GM23338 (cell line): ENCODE measurements around the gene KRTCAP3. TPM values are rescaled to one million over a fixed set of nuclear protein-coding genes. Genes with fewer than 3 reads are reported as not detected.

ENCODE experiments used
- ATAC-seq: fragments of 200-7000 bp; cut with Tn5 transposase; 3 replicates; pipeline ENCODE4 v1.9.1; 2020
- DNase-seq: peaks from one replicate; pipeline ENCODE4 v3.0.0-alpha.2; 2015; ENCODE audit warnings: low spot score
- H2AFZ ChIP-seq: fragments of 200-600 bp; sonication (generic); 2 replicates; pipeline ENCODE4 v1.8.0; 2016; ENCODE audit warnings: antibody characterized with exemption, mild to moderate bottlenecking, moderate library complexity
- H3F3A ChIP-seq: fragments of 200-600 bp; sonication (generic); replicated peaks from 2 replicates; pipeline ENCODE4 v1.8.0; 2017; ENCODE audit warnings: antibody characterized with exemption, mixed run types, low read depth
- H3K27ac ChIP-seq: fragments of 200-600 bp; sonication (generic); 2 replicates; pipeline ENCODE4 v1.6.1; 2016; ENCODE audit warnings: low read depth
- H3K27me3 ChIP-seq: fragments of 200-600 bp; sonication (generic); 2 replicates; pipeline ENCODE4 v1.8.0; 2016; ENCODE audit warnings: mild to moderate bottlenecking, mixed run types, moderate library complexity; ENCODE audit not compliant: insufficient read depth
- H3K36me3 ChIP-seq: fragments of 200-600 bp; sonication (generic); 2 replicates; pipeline ENCODE4 v1.8.0; 2016; ENCODE audit warnings: mild to moderate bottlenecking; ENCODE audit not compliant: insufficient read depth
- H3K4me1 ChIP-seq: fragments of 200-600 bp; sonication (generic); 2 replicates; pipeline ENCODE4 v1.8.0; 2016; ENCODE audit warnings: mild to moderate bottlenecking, moderate library complexity; ENCODE audit not compliant: insufficient read depth
- H3K4me2 ChIP-seq: fragments of 200-600 bp; sonication (generic); 2 replicates; pipeline ENCODE4 v1.7.1; 2017; ENCODE audit warnings: mixed run types
- H3K4me3 ChIP-seq: fragments of 200-600 bp; sonication (generic); 2 replicates; pipeline ENCODE4 v1.6.1; 2016; ENCODE audit warnings: mixed run types
- H3K79me2 ChIP-seq: fragments of 200-600 bp; sonication (generic); replicated peaks from 2 replicates; pipeline ENCODE4 v1.8.0; 2017; ENCODE audit warnings: mild to moderate bottlenecking; ENCODE audit not compliant: insufficient read depth
- H3K9me2 ChIP-seq: fragments of 200-600 bp; sonication (generic); 2 replicates; pipeline ENCODE4 v1.8.0; 2017; ENCODE audit not compliant: insufficient read depth
- H4K20me1 ChIP-seq: fragments of 200-600 bp; sonication (generic); replicated peaks from 2 replicates; pipeline ENCODE4 v1.8.0; 2017; ENCODE audit warnings: mild to moderate bottlenecking; ENCODE audit not compliant: insufficient read depth
- H3K27ac Mint-ChIP-seq: 2 replicates; pipeline ENCODE4 v1.8.0; 2020; ENCODE audit warnings: inconsistent platforms, mild to moderate bottlenecking, moderate library complexity, mixed read lengths
- H3K27me3 Mint-ChIP-seq: 3 replicates; pipeline ENCODE4 v1.8.0; 2022; ENCODE audit warnings: low read depth, mild to moderate bottlenecking, moderate library complexity, mixed read lengths, inconsistent platforms; ENCODE audit not compliant: insufficient read depth, poor library complexity
- H3K36me3 Mint-ChIP-seq: 3 replicates; pipeline ENCODE4 v1.8.0; 2021; ENCODE audit warnings: low read depth, mild to moderate bottlenecking, inconsistent platforms, moderate library complexity, mixed read lengths
- H3K4me1 Mint-ChIP-seq: 3 replicates; pipeline ENCODE4 v1.8.0; 2020; ENCODE audit warnings: mild to moderate bottlenecking, inconsistent platforms, mixed read lengths
- H3K4me3 Mint-ChIP-seq: 3 replicates; pipeline ENCODE4 v1.8.0; 2021; ENCODE audit warnings: moderate library complexity, mild to moderate bottlenecking, inconsistent platforms, mixed read lengths
- H3K9me3 Mint-ChIP-seq: 3 replicates; pipeline ENCODE4 v1.8.0; 2020; ENCODE audit warnings: moderate library complexity, mild to moderate bottlenecking, inconsistent platforms, mixed read lengths
- EZH2 ChIP-seq: fragments of 200-600 bp; sonication (generic); IDR thresholded peaks from one replicate; pipeline ENCODE4 v1.8.0; 2017; ENCODE audit warnings: antibody characterized with exemption, mild to moderate bottlenecking, low read depth; ENCODE audit not compliant: unreplicated experiment
- EZH2phosphoT487 ChIP-seq: fragments of 200-600 bp; sonication (generic); IDR thresholded peaks from one replicate; pipeline ENCODE4 v1.8.1; 2018; ENCODE audit warnings: antibody characterized with exemption; ENCODE audit not compliant: unreplicated experiment
- STAT1 ChIP-seq: IDR thresholded peaks from one replicate; pipeline ENCODE4 v1.6.1; 2016; ENCODE audit warnings: antibody characterized with exemption; ENCODE audit not compliant: unreplicated experiment
- ZNF331 ChIP-seq: fragments of 250-450 bp; sonication (Bioruptor Pico); IDR thresholded peaks from 2 replicates; pipeline ENCODE4 v1.5.0; 2020; ENCODE audit warnings: low read depth, mild to moderate bottlenecking, moderate library complexity
- polyA plus RNA-seq: library from polyadenylated mRNA; unstranded; fragments of >200 nt; fragmentation: Nextera tagmentation; extraction: Ambion mirVana; gene quantifications from 2 replicates; pipeline ENCODE4 v1.2.1, GENCODE V29; 2016
- total RNA-seq: library from RNA; depleted of rRNA; stranded (reverse); fragments of >200 nt; shearing (Covaris generic); gene quantifications from 2 replicates; pipeline ENCODE4 v1.2.3, GENCODE V29; 2014
- TF ChIP-seq, protein P1 (sequence below): IDR thresholded peaks from one replicate; pipeline ENCODE4 v1.6.1; 2018; ENCODE audit warnings: antibody characterized with exemption; ENCODE audit not compliant: unreplicated experiment
- TF ChIP-seq, protein P2 (sequence below): IDR thresholded peaks from 2 replicates; pipeline ENCODE4 v1.6.1; 2016; ENCODE audit warnings: antibody characterized with exemption
- TF ChIP-seq, protein P3 (sequence below), 2 experiments: fragments of 200-600 bp in 1 of 2; sonication (generic) in 1 of 2; conservative IDR thresholded peaks; 2 replicates each; pipeline versions ENCODE4 v1.5.1 to v1.6.1; 2016 to 2017; ENCODE audit warnings: antibody characterized with exemption in 2 of 2, low read depth in 2 of 2, mild to moderate bottlenecking in 2 of 2, moderate library complexity in 1 of 2
- TF ChIP-seq, protein P4 (sequence below): fragments of 250-450 bp; sonication (Bioruptor Pico); IDR thresholded peaks from 2 replicates; pipeline ENCODE4 v1.5.0; 2020; ENCODE audit warnings: mild to moderate bottlenecking, moderate library complexity

KRTCAP3 gene
- total and polyA plus RNA-seq, 2 experiments from 2014 or later, result 15.8 to 52.4 TPM

DNA sequence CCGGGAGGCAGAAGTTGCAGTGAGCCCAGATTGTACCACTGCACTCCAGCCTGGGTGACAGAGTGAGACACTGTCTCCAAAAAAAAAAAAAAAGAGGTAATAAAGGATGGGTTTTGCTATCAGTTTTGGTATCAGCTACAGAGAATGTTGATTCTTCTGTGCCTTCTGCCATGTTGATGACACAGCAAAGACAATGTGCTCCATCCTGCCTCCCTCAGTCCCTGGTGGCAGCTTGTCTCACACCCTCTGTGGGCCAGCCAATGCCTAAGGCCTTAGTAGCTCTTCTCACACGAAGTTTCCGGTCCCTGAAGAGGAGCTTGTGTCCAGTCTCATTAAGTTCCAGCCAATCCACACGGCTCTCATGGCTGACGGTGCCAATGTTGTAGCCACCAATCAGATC lies 29.8 kb downstream of the KRTCAP3 start:
- peak overlapping the region; percentile 87; the same call in 1 of the 2 replicates for H3K27ac Mint-ChIP-seq
- TF ChIP-seq, protein P1, sequence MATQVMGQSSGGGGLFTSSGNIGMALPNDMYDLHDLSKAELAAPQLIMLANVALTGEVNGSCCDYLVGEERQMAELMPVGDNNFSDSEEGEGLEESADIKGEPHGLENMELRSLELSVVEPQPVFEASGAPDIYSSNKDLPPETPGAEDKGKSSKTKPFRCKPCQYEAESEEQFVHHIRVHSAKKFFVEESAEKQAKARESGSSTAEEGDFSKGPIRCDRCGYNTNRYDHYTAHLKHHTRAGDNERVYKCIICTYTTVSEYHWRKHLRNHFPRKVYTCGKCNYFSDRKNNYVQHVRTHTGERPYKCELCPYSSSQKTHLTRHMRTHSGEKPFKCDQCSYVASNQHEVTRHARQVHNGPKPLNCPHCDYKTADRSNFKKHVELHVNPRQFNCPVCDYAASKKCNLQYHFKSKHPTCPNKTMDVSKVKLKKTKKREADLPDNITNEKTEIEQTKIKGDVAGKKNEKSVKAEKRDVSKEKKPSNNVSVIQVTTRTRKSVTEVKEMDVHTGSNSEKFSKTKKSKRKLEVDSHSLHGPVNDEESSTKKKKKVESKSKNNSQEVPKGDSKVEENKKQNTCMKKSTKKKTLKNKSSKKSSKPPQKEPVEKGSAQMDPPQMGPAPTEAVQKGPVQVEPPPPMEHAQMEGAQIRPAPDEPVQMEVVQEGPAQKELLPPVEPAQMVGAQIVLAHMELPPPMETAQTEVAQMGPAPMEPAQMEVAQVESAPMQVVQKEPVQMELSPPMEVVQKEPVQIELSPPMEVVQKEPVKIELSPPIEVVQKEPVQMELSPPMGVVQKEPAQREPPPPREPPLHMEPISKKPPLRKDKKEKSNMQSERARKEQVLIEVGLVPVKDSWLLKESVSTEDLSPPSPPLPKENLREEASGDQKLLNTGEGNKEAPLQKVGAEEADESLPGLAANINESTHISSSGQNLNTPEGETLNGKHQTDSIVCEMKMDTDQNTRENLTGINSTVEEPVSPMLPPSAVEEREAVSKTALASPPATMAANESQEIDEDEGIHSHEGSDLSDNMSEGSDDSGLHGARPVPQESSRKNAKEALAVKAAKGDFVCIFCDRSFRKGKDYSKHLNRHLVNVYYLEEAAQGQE, result no peak
- TF ChIP-seq, protein P2, sequence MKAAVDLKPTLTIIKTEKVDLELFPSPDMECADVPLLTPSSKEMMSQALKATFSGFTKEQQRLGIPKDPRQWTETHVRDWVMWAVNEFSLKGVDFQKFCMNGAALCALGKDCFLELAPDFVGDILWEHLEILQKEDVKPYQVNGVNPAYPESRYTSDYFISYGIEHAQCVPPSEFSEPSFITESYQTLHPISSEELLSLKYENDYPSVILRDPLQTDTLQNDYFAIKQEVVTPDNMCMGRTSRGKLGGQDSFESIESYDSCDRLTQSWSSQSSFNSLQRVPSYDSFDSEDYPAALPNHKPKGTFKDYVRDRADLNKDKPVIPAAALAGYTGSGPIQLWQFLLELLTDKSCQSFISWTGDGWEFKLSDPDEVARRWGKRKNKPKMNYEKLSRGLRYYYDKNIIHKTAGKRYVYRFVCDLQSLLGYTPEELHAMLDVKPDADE, result no peak
- TF ChIP-seq EZH2phosphoT487 (no peak), STAT1 (no peak), ZNF331 (CRISPR knock-in tag) (no peak), EZH2 (no peak)
- TF ChIP-seq, protein P3, sequence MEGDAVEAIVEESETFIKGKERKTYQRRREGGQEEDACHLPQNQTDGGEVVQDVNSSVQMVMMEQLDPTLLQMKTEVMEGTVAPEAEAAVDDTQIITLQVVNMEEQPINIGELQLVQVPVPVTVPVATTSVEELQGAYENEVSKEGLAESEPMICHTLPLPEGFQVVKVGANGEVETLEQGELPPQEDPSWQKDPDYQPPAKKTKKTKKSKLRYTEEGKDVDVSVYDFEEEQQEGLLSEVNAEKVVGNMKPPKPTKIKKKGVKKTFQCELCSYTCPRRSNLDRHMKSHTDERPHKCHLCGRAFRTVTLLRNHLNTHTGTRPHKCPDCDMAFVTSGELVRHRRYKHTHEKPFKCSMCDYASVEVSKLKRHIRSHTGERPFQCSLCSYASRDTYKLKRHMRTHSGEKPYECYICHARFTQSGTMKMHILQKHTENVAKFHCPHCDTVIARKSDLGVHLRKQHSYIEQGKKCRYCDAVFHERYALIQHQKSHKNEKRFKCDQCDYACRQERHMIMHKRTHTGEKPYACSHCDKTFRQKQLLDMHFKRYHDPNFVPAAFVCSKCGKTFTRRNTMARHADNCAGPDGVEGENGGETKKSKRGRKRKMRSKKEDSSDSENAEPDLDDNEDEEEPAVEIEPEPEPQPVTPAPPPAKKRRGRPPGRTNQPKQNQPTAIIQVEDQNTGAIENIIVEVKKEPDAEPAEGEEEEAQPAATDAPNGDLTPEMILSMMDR (conservative IDR thresholded peaks at IDR 0.05; ENCODE audit: low read depth in 2 of 2), result no peak
- TF ChIP-seq, protein P4, sequence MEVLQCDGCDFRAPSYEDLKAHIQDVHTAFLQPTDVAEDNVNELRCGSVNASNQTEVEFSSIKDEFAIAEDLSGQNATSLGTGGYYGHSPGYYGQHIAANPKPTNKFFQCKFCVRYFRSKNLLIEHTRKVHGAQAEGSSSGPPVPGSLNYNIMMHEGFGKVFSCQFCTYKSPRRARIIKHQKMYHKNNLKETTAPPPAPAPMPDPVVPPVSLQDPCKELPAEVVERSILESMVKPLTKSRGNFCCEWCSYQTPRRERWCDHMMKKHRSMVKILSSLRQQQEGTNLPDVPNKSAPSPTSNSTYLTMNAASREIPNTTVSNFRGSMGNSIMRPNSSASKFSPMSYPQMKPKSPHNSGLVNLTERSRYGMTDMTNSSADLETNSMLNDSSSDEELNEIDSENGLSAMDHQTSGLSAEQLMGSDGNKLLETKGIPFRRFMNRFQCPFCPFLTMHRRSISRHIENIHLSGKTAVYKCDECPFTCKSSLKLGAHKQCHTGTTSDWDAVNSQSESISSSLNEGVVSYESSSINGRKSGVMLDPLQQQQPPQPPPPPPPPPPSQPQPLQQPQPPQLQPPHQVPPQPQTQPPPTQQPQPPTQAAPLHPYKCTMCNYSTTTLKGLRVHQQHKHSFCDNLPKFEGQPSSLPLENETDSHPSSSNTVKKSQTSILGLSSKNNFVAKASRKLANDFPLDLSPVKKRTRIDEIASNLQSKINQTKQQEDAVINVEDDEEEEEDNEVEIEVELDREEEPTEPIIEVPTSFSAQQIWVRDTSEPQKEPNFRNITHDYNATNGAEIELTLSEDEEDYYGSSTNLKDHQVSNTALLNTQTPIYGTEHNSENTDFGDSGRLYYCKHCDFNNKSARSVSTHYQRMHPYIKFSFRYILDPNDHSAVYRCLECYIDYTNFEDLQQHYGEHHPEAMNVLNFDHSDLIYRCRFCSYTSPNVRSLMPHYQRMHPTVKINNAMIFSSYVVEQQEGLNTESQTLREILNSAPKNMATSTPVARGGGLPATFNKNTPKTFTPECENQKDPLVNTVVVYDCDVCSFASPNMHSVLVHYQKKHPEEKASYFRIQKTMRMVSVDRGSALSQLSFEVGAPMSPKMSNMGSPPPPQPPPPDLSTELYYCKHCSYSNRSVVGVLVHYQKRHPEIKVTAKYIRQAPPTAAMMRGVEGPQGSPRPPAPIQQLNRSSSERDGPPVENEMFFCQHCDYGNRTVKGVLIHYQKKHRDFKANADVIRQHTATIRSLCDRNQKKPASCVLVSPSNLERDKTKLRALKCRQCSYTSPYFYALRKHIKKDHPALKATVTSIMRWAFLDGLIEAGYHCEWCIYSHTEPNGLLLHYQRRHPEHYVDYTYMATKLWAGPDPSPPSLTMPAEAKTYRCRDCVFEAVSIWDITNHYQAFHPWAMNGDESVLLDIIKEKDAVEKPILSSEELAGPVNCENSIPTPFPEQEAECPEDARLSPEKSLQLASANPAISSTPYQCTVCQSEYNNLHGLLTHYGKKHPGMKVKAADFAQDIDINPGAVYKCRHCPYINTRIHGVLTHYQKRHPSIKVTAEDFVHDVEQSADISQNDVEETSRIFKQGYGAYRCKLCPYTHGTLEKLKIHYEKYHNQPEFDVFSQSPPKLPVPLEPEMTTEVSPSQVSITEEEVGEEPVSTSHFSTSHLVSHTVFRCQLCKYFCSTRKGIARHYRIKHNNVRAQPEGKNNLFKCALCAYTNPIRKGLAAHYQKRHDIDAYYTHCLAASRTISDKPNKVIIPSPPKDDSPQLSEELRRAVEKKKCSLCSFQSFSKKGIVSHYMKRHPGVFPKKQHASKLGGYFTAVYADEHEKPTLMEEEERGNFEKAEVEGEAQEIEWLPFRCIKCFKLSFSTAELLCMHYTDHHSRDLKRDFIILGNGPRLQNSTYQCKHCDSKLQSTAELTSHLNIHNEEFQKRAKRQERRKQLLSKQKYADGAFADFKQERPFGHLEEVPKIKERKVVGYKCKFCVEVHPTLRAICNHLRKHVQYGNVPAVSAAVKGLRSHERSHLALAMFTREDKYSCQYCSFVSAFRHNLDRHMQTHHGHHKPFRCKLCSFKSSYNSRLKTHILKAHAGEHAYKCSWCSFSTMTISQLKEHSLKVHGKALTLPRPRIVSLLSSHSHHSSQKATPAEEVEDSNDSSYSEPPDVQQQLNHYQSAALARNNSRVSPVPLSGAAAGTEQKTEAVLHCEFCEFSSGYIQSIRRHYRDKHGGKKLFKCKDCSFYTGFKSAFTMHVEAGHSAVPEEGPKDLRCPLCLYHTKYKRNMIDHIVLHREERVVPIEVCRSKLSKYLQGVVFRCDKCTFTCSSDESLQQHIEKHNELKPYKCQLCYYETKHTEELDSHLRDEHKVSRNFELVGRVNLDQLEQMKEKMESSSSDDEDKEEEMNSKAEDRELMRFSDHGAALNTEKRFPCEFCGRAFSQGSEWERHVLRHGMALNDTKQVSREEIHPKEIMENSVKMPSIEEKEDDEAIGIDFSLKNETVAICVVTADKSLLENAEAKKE (CRISPR knock-in tag), result no peak

More for the DNA sequence above, 29.8 kb downstream of the KRTCAP3 start:
- H3K36me3 ChIP-seq, result no peaks in the 10 kb centered on the region
- no peaks in the 10 kb centered on the region for H3F3A ChIP-seq
- H3K4me3 ChIP-seq, result no peak overlapping the region
- H3K79me2 ChIP-seq, result no peaks in the 10 kb centered on the region
- no peaks in the 10 kb centered on the region for H3K4me1 ChIP-seq
- no peaks in the 10 kb centered on the region for H3K27me3 ChIP-seq
- Mint-ChIP-seq H3K9me3 (no peaks in the 10 kb centered on the region), H3K4me3 (no peak overlapping the region), H3K4me1 (no peaks in the 10 kb centered on the region), H3K27me3 (no peaks in the 10 kb centered on the region), H3K36me3 (0 out of 3 replicates have a peak, but pooled peaks cover 4% of the 10 kb centered on the region)
- no peak overlapping the region for H3K27ac ChIP-seq
- H2AFZ ChIP-seq, result no peak overlapping the region
- H4K20me1 ChIP-seq, result no peaks in the 10 kb centered on the region
- 0 out of 2 replicates have a peak, but pooled peaks cover 3% of the 10 kb centered on the region for H3K9me2 ChIP-seq
- DNase-seq (peak; percentile 8), ATAC-seq (no peak; the same call in 2 of the 3 replicates)
- H3K4me2 ChIP-seq, result no peak overlapping the region
